CD4-positive, CD25-positive, alpha-beta regulatory T cell (primary cell): Measurements from ENCODE around the gene CASKIN2. TPM values are rescaled to one million over a fixed set of nuclear protein-coding genes. Genes with fewer than 3 reads are reported as not detected.

Experiments
- ATAC-seq, 2 donors: fragments of 150-1000 bp; cut with Tn5 transposase; one replicate each; pipeline ENCODE4 v1.10.0; 2021; ENCODE audit warnings: low read depth in 2 of 2, moderate number of reproducible peaks in 2 of 2, moderate library complexity in 1 of 2
- DNase-seq, 3 donors: peaks; one replicate each; pipeline versions ENCODE4 v3.0.0 to v3.0.0-alpha.2; 2012 to 2022; ENCODE audit warnings: mixed read lengths in 1 of 3
- H3K27ac ChIP-seq: one replicate; pipeline ENCODE4 v1.7.0; 2013; ENCODE audit warnings: mild to moderate bottlenecking, low read length; ENCODE audit not compliant: insufficient read depth, poor library complexity, severe bottlenecking
- H3K27me3 ChIP-seq: one replicate; pipeline ENCODE4 v1.7.0; 2013; ENCODE audit warnings: low read length; ENCODE audit not compliant: control insufficient read depth, insufficient read depth
- H3K36me3 ChIP-seq: one replicate; pipeline ENCODE4 v1.7.0; 2013; ENCODE audit warnings: mild to moderate bottlenecking, low read length, moderate library complexity; ENCODE audit not compliant: control insufficient read depth, insufficient read depth
- H3K4me1 ChIP-seq: 2 replicates; pipeline ENCODE4 v1.7.0; 2013; ENCODE audit warnings: mild to moderate bottlenecking, low read length; ENCODE audit not compliant: insufficient read depth, control insufficient read depth, poor library complexity, severe bottlenecking
- H3K4me3 ChIP-seq: one replicate; pipeline ENCODE4 v1.7.0; 2013; ENCODE audit warnings: low read depth, mild to moderate bottlenecking, low read length, moderate library complexity
- H3K9me3 ChIP-seq, 2 experiments: 1 replicate in 1 of 2; 2 replicates in 1 of 2; pipeline ENCODE4 v1.7.0; 2013; ENCODE audit warnings: low read length in 2 of 2, mild to moderate bottlenecking in 1 of 2, moderate library complexity in 1 of 2; ENCODE audit not compliant: control insufficient read depth in 2 of 2
- H3K27ac Mint-ChIP-seq, 3 donors: one replicate each; pipeline ENCODE4 v1.8.0; 2020 to 2022; ENCODE audit warnings: mild to moderate bottlenecking in 3 of 3, mixed read lengths in 3 of 3, moderate library complexity in 2 of 3
- H3K27me3 Mint-ChIP-seq: one replicate; pipeline ENCODE4 v1.8.0; 2022; ENCODE audit warnings: mild to moderate bottlenecking, mixed read lengths
- H3K36me3 Mint-ChIP-seq: one replicate; pipeline ENCODE4 v1.8.0; 2020; ENCODE audit warnings: mixed read lengths
- H3K4me1 Mint-ChIP-seq, 4 donors: one replicate each; pipeline ENCODE4 v1.8.0; 2020 to 2022; ENCODE audit warnings: mixed read lengths in 4 of 4, mild to moderate bottlenecking in 1 of 4
- H3K4me3 Mint-ChIP-seq, 4 donors: one replicate each; pipeline ENCODE4 v1.8.0; 2020 to 2022; ENCODE audit warnings: mild to moderate bottlenecking in 4 of 4, mixed read lengths in 4 of 4, moderate library complexity in 3 of 4
- H3K9me3 Mint-ChIP-seq, 7 donors: one replicate each; pipeline ENCODE4 v1.8.0; 2020 to 2022; ENCODE audit warnings: mixed read lengths in 7 of 7, mild to moderate bottlenecking in 3 of 7, moderate library complexity in 2 of 7
- polyA plus RNA-seq, 4 donors: library from polyadenylated mRNA; unstranded; fragments of 300-500 nt; fragmentation: Illumina TruSeq; gene quantifications; one replicate each; pipeline ENCODE4 v1.2.3, GENCODE V29; 2021
- total RNA-seq: library from RNA; stranded (reverse); gene quantifications from one replicate; pipeline ENCODE4 v1.2.3, GENCODE V29; 2022

The CASKIN2 gene
- total and polyA plus RNA-seq, 5 donors from 2014 or later, result 0.24 to 0.44 TPM; not detected in 3

GRCh38 chr17:75558666-75559530, 43.6 kb upstream of the CASKIN2 start:
- peaks cover 5% of the 10 kb centered on the region for H3K36me3 Mint-ChIP-seq
- no peaks in the 10 kb centered on the region for H3K9me3 ChIP-seq
- H3K27me3 Mint-ChIP-seq, result no peaks in the 10 kb centered on the region
- H3K4me1 Mint-ChIP-seq, result no peaks in the 10 kb centered on the region
- H3K27ac Mint-ChIP-seq, result no peak overlapping the region
- peak in 1 of 3 donors; percentile 39 for DNase-seq
- H3K27ac ChIP-seq, result no peak overlapping the region
- no peak overlapping the region for H3K4me3 Mint-ChIP-seq
- no peaks in the 10 kb centered on the region for H3K27me3 ChIP-seq
- no peaks in the 10 kb centered on the region for H3K9me3 Mint-ChIP-seq
- no peaks in the 10 kb centered on the region for H3K4me1 ChIP-seq
- ATAC-seq, result no peak
- no peak overlapping the region for H3K4me3 ChIP-seq
- H3K36me3 ChIP-seq, result peaks cover 11% of the 10 kb centered on the region

GRCh38 chr17:75557852-75558665, 42.7 kb upstream of the CASKIN2 start:
- no peak overlapping the region for H3K4me3 ChIP-seq
- no peaks in the 10 kb centered on the region for H3K4me1 ChIP-seq
- peaks cover 5% of the 10 kb centered on the region for H3K36me3 Mint-ChIP-seq
- no peak overlapping the region for H3K27ac Mint-ChIP-seq
- H3K9me3 ChIP-seq, result no peaks in the 10 kb centered on the region
- peaks cover 2% of the 10 kb centered on the region for H3K36me3 ChIP-seq
- H3K27me3 ChIP-seq, result no peaks in the 10 kb centered on the region
- no peak overlapping the region for H3K4me3 Mint-ChIP-seq
- H3K4me1 Mint-ChIP-seq, result no peaks in the 10 kb centered on the region
- ATAC-seq (no peak), DNase-seq (no peak)
- H3K27me3 Mint-ChIP-seq, result no peaks in the 10 kb centered on the region
- no peak overlapping the region for H3K27ac ChIP-seq
- H3K9me3 Mint-ChIP-seq, result no peaks in the 10 kb centered on the region

- Histone ChIP-seq H3K36me3 (no peaks in the 10 kb centered on the region), H3K4me1 (no peaks in the 10 kb centered on the region), H3K9me3 (no peaks in the 10 kb centered on the region), H3K27me3 (no peaks in the 10 kb centered on the region), H3K27ac (no peak overlapping the region), H3K4me3 (no peak overlapping the region)
- Mint-ChIP-seq H3K36me3 (peaks cover under 1% of the 10 kb centered on the region), H3K27me3 (no peaks in the 10 kb centered on the region), H3K4me3 (no peak overlapping the region), H3K4me1 (no peaks in the 10 kb centered on the region), H3K27ac (no peak overlapping the region), H3K9me3 (no peaks in the 10 kb centered on the region)
- no peak for DNase-seq
- ATAC-seq, result no peak
Observed at GRCh38 chr17:75557075-75557851, 41.9 kb upstream of the CASKIN2 start.

GRCh38 chr17:75555679-75556153, 40.4 kb upstream of the CASKIN2 start:
- H3K4me3 Mint-ChIP-seq, result no peak overlapping the region
- Histone ChIP-seq H3K27me3 (no peaks in the 10 kb centered on the region), H3K9me3 (no peaks in the 10 kb centered on the region), H3K36me3 (no peaks in the 10 kb centered on the region), H3K4me3 (no peak overlapping the region), H3K27ac (no peak overlapping the region), H3K4me1 (no peaks in the 10 kb centered on the region)
- peaks cover 0 to 3% (median 1%) of the 10 kb centered on the region in 4 donors for H3K4me1 Mint-ChIP-seq
- H3K36me3 Mint-ChIP-seq, result peaks cover 4% of the 10 kb centered on the region
- H3K27me3 Mint-ChIP-seq, result no peaks in the 10 kb centered on the region
- DNase-seq, result no peak
- H3K9me3 Mint-ChIP-seq, result no peaks in the 10 kb centered on the region
- no peak for ATAC-seq
- peak overlapping the region in 1 of 3 donors; percentile 48 for H3K27ac Mint-ChIP-seq

GRCh38 chr17:75553295-75554110, 38.2 kb upstream of the CASKIN2 start:
- Mint-ChIP-seq H3K27ac (peak overlapping the region in 1 of 3 donors; percentile 15), H3K4me3 (no peak overlapping the region), H3K36me3 (peaks cover 4% of the 10 kb centered on the region), H3K4me1 (peaks cover 0 to 4% (median 1%) of the 10 kb centered on the region in 4 donors), H3K27me3 (no peaks in the 10 kb centered on the region), H3K9me3 (no peaks in the 10 kb centered on the region)
- no peak overlapping the region for H3K4me3 ChIP-seq
- H3K36me3 ChIP-seq, result no peaks in the 10 kb centered on the region
- H3K9me3 ChIP-seq, result no peaks in the 10 kb centered on the region
- H3K27ac ChIP-seq, result no peak overlapping the region
- no peaks in the 10 kb centered on the region for H3K4me1 ChIP-seq
- H3K27me3 ChIP-seq, result no peaks in the 10 kb centered on the region
- no peak for ATAC-seq
- DNase-seq, result no peak

GRCh38 chr17:75552425-75553294, 37.3 kb upstream of the CASKIN2 start:
- Mint-ChIP-seq H3K4me1 (peaks cover 0 to 4% (median 1%) of the 10 kb centered on the region in 4 donors), H3K4me3 (no peak overlapping the region), H3K36me3 (peaks cover 4% of the 10 kb centered on the region), H3K9me3 (no peaks in the 10 kb centered on the region), H3K27me3 (no peaks in the 10 kb centered on the region), H3K27ac (no peak overlapping the region)
- no peak overlapping the region for H3K4me3 ChIP-seq
- H3K4me1 ChIP-seq, result no peaks in the 10 kb centered on the region
- no peak for DNase-seq
- no peak overlapping the region for H3K27ac ChIP-seq
- no peaks in the 10 kb centered on the region for H3K9me3 ChIP-seq
- H3K27me3 ChIP-seq, result no peaks in the 10 kb centered on the region
- no peaks in the 10 kb centered on the region for H3K36me3 ChIP-seq
- ATAC-seq, result no peak
